Measurements from ENCODE around the gene TRAF4.

Gene TRAF4

DNA sequence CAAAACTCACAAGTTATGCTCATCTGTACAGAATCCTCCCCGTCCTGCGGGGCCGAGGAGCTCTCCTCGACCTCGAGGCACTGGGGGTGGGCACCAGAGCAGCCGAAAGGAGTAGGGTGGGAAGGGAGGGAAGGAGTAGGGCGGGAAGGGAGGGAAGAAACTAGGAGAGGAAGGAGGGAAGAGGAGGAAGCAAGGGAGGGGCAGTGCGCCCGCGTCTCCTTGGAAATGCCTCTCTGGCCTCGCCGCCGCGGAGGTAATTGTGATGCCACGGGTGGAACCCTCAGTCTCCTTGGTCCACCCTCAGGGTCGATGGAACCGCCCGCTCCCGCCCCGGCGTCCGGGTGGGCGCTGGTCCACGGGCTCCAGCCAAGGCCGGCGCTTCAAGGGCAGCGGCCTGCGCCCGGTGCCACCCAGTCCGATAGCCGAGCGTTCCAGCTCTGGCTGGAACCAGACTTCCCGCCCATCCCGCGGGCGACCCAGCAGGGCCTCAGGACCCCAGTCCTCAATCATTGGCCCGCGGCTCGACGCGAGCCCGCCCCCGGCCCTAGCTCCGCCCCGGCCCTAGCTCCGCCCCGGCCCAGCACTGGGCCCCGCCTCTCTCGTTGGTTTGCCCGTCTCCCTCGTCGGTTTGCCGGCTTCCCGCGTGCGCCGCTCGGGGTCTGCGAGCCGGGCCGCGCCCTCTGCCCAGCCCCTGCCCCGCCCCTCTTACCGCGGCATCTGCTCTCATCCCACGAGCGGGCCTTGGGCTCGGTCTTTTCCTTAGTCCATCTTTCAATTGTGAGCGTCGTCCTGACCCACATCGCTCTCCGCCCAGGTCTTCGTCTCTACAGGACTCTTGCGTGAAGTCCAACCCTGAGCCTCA, 32.7 kb upstream of the TRAF4 start:
- no peaks in the 10 kb centered on the region for H3K36me3 ChIP-seq (replicated peaks; ENCODE audit: insufficient read depth, low read length)
- H3K9me3 ChIP-seq (replicated peaks; ENCODE audit: insufficient read depth, low read length), result no peaks in the 10 kb centered on the region
- H3K27ac ChIP-seq (ENCODE audit: low read length), result no peak overlapping the region
- 0 out of 2 replicates have a peak, but pooled peaks cover under 1% of the 10 kb centered on the region for H3F3A ChIP-seq (ENCODE audit: insufficient read depth, low read length)
- H3K4me1 ChIP-seq (ENCODE audit: low read length), result 0 out of 2 replicates have a peak, but pooled peaks cover 3% of the 10 kb centered on the region
- peak overlapping the region; percentile 100 for H2AFZ ChIP-seq (ENCODE audit: low read length)
- peak overlapping the region; percentile 61; the same call in 1 of the 2 replicates for H3K9ac ChIP-seq (ENCODE audit: low read length)
- DNase-seq, result peak; percentile 78
- H4K20me1 ChIP-seq (ENCODE audit: insufficient read depth, low read length), result no peaks in the 10 kb centered on the region
- no peaks in the 10 kb centered on the region for H3K79me2 ChIP-seq (ENCODE audit: low read length)
- H3K4me2 ChIP-seq (ENCODE audit: low read depth, low read length), result peak overlapping the region; percentile 86
- peak overlapping the region; percentile 79 for H3K4me3 ChIP-seq (ENCODE audit: low read length)
- H3K27me3 ChIP-seq (replicated peaks; ENCODE audit: insufficient read depth, low read length), result peaks cover 39% of the 10 kb centered on the region
- TF ChIP-seq, protein P1, sequence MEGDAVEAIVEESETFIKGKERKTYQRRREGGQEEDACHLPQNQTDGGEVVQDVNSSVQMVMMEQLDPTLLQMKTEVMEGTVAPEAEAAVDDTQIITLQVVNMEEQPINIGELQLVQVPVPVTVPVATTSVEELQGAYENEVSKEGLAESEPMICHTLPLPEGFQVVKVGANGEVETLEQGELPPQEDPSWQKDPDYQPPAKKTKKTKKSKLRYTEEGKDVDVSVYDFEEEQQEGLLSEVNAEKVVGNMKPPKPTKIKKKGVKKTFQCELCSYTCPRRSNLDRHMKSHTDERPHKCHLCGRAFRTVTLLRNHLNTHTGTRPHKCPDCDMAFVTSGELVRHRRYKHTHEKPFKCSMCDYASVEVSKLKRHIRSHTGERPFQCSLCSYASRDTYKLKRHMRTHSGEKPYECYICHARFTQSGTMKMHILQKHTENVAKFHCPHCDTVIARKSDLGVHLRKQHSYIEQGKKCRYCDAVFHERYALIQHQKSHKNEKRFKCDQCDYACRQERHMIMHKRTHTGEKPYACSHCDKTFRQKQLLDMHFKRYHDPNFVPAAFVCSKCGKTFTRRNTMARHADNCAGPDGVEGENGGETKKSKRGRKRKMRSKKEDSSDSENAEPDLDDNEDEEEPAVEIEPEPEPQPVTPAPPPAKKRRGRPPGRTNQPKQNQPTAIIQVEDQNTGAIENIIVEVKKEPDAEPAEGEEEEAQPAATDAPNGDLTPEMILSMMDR (IDR thresholded peaks at IDR 0.05; ENCODE audit: low read length), result no peak
- TF ChIP-seq EZH2phosphoT487 (IDR thresholded peaks at IDR 0.05; ENCODE audit: low read length) (no peak), EZH2 (optimal IDR thresholded peaks at IDR 0.05; ENCODE audit: low read depth, low read length) (no peak)
- H3K9me2 ChIP-seq (replicated peaks; ENCODE audit: insufficient read depth, low read length), result no peaks in the 10 kb centered on the region

DNA sequence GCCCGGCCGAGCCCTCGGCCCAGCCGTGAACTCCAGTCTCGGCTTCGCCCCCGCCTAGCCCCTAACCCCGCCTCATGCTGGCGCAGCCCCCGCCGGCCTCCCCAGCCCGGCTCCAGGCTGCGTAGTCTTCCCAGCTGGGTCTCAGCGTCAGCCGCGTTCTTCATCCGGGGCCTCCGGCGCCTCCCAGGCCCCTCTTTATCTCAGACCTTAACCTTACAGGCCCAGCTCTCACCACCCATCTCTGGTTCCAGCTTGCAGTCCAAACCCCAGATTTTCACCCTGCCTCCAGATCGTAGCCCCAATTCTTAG, 32.1 kb upstream of the TRAF4 start, which contains the start of gene PROCA1:
Gene PROCA1, minus strand, starts transcription at position 166 of the 309 bp plus-strand sequence. CDS start 228 bp downstream, outside the sequence.
- Histone ChIP-seq H3K79me2 (ENCODE audit: low read length) (no peaks in the 10 kb centered on the region), H3K27ac (ENCODE audit: low read length) (no peak within 1 kb of the TSS), H3K9me2 (replicated peaks; ENCODE audit: insufficient read depth, low read length) (no peaks in the 10 kb centered on the region), H3K4me2 (ENCODE audit: low read depth, low read length) (peak within 1 kb of the TSS; percentile 86), H3K9ac (ENCODE audit: low read length) (peak within 1 kb of the TSS; percentile 61; the same call in 1 of the 2 replicates), H3K9me3 (replicated peaks; ENCODE audit: insufficient read depth, low read length) (no peaks in the 10 kb centered on the region), H3K36me3 (replicated peaks; ENCODE audit: insufficient read depth, low read length) (no peaks in the 10 kb centered on the region), H3K4me3 (ENCODE audit: low read length) (peak within 1 kb of the TSS; percentile 79), H3K4me1 (ENCODE audit: low read length) (0 out of 2 replicates have a peak, but pooled peaks cover 3% of the 10 kb centered on the region), H3F3A (ENCODE audit: insufficient read depth, low read length) (0 out of 2 replicates have a peak, but pooled peaks cover 4% of the 10 kb centered on the region), H4K20me1 (ENCODE audit: insufficient read depth, low read length) (no peaks in the 10 kb centered on the region), H3K27me3 (replicated peaks; ENCODE audit: insufficient read depth, low read length) (peaks cover 45% of the 10 kb centered on the region), H2AFZ (ENCODE audit: low read length) (peak within 1 kb of the TSS; percentile 100)
- DNase-seq, result no peak
- TF ChIP-seq EZH2 (optimal IDR thresholded peaks at IDR 0.05; ENCODE audit: low read depth, low read length) (no peak), EZH2phosphoT487 (IDR thresholded peaks at IDR 0.05; ENCODE audit: low read length) (no peak)

DNA sequence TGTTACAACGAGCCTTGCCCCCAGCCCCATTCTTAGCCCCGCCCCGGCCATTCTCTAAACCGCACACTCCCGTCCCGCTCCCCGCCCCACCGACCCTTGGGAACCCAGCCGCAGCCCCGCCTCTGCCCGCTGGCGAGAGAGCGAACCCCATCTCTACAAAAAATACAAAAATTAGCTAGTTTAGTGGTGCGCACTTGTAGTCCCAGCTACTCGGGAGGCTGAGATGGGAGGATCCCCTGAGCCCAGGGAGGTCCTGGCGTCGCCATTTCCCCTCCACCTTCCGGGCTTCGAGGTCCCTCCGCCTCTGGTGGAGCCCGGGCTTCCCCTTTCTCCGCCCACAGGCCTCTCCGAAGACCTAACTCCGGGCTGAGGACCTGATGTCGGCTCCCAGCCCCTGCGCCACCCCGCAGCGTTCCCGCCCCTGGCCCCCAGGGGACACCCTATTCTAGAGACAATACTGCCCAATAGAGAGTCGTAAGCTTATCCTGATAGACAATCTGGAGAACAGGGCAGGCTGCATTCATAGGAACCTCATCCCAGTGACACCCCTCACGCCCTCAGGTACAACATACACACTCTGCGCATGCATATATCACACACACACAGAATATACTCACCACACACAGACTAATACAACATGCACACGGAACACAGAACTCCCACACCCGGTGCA, 31.6 kb upstream of the TRAF4 start:
- DNase-seq, result no peak
- Histone ChIP-seq H3K79me2 (ENCODE audit: low read length) (no peaks in the 10 kb centered on the region), H3F3A (ENCODE audit: insufficient read depth, low read length) (0 out of 2 replicates have a peak, but pooled peaks cover 4% of the 10 kb centered on the region), H3K27ac (ENCODE audit: low read length) (no peak overlapping the region), H3K9me3 (replicated peaks; ENCODE audit: insufficient read depth, low read length) (no peaks in the 10 kb centered on the region), H3K9ac (ENCODE audit: low read length) (peak overlapping the region; percentile 61; the same call in 1 of the 2 replicates), H3K9me2 (replicated peaks; ENCODE audit: insufficient read depth, low read length) (no peaks in the 10 kb centered on the region), H3K4me3 (ENCODE audit: low read length) (peak overlapping the region; percentile 79; the same call in 1 of the 2 replicates), H3K4me2 (ENCODE audit: low read depth, low read length) (peak overlapping the region; percentile 86; the same call in 1 of the 2 replicates), H3K4me1 (ENCODE audit: low read length) (0 out of 2 replicates have a peak, but pooled peaks cover 3% of the 10 kb centered on the region), H3K36me3 (replicated peaks; ENCODE audit: insufficient read depth, low read length) (no peaks in the 10 kb centered on the region), H2AFZ (ENCODE audit: low read length) (peak overlapping the region; percentile 100; the same call in 1 of the 2 replicates), H4K20me1 (ENCODE audit: insufficient read depth, low read length) (no peaks in the 10 kb centered on the region), H3K27me3 (replicated peaks; ENCODE audit: insufficient read depth, low read length) (peaks cover 50% of the 10 kb centered on the region)
- TF ChIP-seq EZH2phosphoT487 (IDR thresholded peaks at IDR 0.05; ENCODE audit: low read length) (no peak), EZH2 (optimal IDR thresholded peaks at IDR 0.05; ENCODE audit: low read depth, low read length) (no peak)
- TF ChIP-seq, protein P1 (IDR thresholded peaks at IDR 0.05; ENCODE audit: low read length), result no peak
